NCI-H2081 treated with DMSO at 0.1 percent for 48 hours (cell line): ENCODE measurements around the gene TEX14.
"Not testable (repeated sequence)": the region's sequence is repeated elsewhere in the genome, so short reads cannot be mapped to it uniquely, and the experiment has no call there.

Experiments used
- DNase-seq: peaks from one replicate; lab custom pipeline; 2025; lab: John Stamatoyannopoulos, UW

TEX14 gene

GRCh38 chr17:58557981-58558380, 133.9 kb downstream of the TEX14 start:
- DNase-seq, result no peak

DNA sequence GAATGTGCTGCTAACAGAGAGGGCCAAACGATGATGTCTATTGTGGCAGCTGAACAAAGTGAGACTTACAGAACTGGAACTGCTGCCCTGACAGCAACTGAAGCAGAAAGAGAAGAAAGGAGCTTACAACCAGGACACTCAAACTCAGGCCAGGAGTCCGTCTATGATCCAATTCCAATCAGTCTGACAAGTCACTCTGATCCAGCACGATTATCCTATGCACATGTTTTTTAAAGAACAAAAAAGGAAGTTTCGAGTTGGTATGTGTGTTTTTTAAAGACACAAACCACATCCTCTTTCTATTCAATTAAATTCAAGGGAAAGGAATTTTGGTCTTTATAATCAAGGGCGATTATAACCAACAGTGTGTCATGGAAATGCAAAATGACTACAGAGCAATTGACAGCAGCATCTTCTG, 135.0 kb downstream of the TEX14 start:
- no peak for DNase-seq

DNA sequence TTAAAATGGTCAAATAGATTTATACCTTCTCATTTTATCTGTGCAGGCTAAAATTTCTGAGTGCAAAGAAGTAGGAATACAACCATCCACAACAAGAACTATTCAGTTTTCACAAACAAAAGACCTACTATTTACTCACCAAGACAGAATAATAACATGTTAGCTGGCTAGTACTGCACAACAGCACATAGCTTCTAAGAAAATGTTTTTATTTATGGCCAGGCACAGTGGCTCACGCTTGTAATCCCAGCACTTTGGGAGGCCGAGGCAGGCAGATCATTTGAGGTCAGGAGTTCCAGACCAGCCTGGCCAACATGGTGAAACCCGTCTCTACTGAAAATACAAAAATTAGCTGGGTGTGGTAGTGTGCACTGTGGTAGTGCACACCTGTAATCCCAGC, 136.7 kb downstream of the TEX14 start:
- DNase-seq, result not testable (repeated sequence)

DNA sequence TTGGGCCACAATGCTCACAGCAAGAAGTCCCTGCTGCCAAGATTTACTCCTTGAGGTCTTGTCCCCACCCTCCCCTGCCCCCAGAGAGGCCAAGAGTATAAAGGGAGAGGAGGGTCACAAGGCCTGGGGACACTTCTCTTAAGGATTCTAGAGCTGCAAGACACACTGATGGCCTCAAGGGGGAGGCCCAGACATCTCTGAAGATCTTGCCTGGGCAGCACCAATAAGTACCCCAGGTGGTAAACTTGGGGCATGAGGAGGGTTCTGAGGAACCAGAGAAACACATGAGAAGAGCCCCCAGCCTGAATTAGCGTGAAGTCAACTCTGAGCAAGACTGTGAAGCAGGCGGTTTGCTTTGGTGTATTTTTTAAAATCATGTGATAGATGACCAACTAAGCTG, 150.6 kb downstream of the TEX14 start:
- DNase-seq, result no peak

DNA sequence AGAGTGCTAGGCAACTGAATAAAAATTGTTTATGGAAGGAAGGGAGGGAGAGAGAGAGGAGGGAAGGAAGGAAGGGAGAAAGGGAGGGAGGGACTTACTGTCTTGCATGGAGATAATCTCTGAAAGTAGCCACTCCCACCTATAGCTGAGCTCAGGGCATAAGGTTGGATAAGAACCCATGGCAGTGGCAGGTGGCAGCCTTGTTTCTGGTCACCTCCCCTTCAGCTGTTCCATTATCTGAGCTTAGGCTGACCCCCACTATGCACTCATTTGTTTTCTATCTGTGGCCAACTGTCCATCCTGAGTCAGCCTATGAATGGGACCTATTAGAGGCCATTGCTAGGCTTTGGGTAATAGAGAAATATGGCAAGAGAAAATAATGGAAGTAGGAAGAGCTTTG, 152.1 kb downstream of the TEX14 start:
- DNase-seq, result no peak

DNA sequence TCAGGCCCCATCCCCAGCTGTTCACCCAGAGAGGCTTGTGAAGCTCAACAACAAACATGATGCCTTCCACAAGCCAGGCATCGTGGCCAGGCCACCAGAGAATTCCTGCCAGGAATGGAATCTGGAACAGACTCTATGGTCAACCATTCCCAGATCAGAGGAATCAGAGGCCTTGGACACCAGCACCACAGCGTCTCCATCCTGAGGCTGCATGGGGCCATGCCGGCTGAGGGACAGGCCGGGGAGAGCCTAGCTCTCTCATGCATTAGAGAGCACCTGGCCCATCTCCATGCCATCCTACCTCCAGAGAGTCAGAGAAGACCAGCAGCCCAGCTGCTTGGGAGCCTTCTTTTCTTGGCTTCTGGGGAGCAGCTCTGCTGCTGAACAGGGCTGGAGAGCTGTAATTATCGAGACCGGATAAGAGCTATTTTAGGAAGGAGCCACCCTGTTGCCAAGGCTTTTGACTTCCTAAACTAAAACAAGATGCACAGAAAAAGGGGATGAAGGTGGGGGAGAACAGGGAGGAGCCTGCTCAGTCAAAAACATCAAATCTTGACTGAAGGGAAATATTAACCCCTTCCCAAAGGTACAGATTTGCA, 152.9 kb downstream of the TEX14 start:
- DNase-seq, result no peak

DNA sequence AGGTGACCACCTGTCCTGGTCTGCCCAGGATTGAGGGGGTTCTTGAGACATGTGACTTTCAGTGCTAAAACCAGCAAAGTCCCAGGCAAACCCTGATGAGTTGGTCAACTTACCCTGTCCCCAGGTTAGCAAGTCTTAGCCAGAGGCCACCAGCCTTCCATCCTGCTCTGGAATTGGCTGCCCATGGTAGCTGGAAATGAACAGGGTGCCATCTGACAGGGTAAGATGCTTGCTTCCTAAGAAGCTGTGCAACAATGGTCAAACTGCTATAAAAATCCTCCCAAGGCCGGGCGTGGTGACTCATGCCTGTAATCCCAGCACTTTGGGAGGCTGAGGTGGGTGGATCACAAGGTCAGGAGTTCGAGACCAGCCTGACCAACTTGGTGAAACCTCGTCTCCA, 154.6 kb downstream of the TEX14 start:
- no peak for DNase-seq

DNA sequence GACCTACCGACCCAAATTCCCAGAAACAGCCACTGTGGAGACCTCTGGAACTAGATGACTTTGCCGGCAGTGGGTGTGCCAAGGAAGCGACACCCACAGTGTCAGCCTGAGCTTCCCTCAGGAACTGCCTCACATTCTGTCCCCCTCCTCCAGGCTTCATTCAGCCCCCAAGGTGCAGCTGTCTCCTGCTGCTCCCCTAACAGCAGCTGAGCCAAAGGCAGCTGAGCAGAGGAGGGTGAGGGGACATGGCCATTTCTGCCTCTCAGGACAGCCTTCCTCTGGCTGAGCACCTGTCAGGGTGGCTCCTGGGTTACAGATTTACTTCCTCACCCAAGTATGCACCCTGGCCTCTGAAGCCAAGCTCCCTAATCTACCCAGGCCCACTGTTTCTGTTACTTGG, 155.3 kb downstream of the TEX14 start:
- no peak for DNase-seq

DNA sequence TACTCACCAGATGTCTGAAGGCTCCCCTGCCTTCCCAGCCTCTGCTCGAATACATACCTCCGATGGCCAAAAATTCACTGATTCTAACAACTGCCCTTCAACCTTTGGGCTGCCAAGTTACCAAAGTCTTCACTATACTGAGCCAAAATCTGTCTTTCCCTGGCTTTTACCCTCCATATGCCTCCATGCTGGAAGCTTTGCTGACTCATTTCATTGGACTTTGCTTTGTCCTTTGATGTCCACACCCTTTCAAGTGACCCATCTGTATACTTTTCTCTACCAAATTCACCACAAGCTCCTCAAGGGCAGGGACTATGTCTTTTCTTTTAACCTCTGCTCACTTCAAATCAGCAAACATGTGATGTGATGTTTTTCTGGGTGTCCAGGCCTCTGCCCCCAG, 156.4 kb downstream of the TEX14 start:
- no peak for DNase-seq

DNA sequence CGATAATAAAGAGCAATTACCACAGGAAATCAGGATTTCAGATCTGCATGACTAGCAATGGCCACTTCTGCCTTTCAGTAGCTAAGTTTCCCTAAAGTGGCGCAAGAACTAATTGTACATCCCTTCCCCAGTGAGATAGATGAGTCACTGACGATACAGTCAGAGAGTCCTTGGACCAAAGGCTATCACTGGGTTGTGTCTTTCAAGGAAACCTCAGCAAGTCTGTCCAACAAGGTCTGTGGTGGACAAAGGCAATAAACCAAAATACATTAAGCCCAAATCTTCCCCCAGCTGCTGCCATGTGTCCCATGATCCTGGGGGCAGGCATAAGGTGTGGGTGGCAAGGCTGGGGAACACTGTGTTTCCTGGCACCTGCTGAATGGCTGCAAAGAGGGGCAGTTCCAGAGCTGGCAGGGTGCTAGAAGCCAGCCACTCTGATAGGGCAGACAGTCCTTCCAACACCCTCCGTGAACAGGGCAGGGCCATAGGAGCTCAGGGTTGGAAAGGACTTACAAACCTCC, 156.9 kb downstream of the TEX14 start:
- no peak for DNase-seq

DNA sequence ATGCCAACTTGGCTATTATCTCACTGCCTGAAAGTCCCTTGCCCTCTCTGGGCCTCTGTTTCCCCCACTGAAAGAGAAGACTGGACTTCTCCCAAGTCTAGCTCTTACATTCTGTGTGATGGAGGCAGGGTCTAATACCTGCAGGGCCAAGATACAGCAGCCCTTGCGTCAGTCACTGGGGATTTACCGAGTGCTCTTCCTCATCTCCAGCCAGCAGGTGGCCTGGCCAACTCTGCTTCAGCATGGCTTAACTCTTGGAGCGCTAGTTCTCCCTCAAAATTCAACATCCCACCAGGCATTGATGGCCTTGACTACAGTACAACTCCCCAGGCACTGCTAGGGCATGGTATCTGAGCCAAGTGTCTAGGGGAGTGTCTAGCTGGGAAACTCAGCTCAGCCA, 157.5 kb downstream of the TEX14 start:
- DNase-seq, result no peak

DNA sequence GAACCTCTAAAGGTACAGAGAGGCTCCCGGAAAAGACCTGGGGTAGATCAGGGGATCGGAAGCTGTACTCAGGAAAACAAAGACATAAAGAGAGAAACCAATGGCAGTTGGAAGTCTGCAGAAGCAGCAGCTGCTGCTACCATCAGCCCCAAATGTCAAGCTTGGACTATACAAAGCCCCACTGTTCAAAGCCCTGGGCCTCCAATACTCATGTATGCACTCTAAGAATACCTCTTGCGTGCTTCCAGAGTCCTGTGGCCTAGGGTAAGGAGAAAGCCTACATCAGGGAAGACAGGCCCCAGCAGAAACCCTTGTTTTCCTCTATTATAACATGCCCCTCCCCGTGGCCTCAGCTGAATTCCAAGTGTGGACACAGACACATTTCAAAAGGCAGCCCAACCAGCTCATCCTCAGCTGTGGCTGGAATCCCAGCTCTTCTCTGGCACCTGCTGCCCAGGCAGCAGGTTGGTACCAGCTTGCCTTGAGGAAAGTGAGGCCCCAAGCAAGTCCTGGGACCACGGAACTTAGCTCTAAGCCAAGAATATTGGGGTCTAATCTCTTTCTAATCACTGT, 158.1 kb downstream of the TEX14 start:
- no peak for DNase-seq

- no peak for DNase-seq
These were observed 159.3 kb downstream of the TEX14 start for GRCh38 chr17:58532555-58532951.

- DNase-seq, result no peak
These were observed 159.9 kb downstream of the TEX14 start for GRCh38 chr17:58531661-58532554.

DNA sequence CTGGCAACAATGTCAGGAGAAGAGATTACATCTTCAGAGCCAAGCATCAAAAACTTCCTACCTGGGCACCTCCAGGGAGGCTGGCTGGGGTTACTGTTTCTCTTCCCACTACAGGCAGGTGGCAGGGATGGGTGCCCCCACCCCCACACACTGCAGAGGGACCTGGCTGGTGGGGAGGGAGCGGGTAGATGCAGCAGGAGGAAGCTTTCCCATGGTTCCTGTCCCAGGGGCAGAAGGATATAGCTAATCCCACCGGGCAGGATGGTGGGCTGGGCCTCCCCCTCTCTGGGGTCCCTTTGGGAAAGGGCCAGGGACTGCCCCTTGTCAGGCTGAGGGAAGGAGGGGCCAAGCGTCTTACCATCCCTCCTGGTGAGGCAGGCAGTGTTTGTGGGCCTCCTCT, 160.7 kb downstream of the TEX14 start:
- DNase-seq, result no peak

DNA sequence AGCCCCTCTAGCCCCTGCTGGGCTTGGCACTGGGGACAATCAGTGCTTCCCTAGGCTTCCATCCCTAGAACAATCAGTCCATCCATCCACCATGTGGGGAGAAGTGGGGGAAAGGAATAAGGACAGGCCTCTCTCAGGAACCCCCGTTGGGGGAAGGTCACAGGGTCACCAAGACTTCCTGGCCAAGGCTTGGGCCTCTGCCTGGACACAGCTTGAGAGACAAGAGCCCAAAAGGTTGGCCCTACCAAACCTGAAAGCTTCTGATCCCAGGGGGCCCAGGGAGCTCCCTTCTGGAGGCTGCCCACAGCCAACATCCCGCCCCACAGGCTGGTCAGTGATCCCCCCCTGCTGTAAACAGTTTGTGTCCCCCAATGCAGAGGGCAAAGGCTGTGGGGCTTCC, 161.2 kb downstream of the TEX14 start:
- no peak for DNase-seq

DNA sequence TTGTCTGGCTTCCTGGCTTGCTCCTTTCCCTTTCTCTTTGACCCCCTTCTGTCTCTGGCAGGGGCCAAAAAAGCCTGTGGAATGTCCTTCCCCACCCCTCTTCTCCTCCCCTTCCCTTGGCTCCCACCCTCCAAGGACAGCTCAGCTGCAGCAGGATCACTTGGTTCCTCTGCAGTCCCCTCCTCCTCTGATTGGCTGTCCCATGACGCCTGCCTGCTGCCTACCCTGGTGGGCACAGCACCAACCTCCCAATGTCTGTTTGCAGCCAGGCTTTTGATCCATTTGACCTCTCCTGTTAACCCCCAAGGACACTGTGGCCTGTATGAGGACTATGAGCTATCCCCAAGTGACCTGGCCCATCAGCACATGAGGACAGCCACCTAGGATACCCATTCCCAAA, 162.6 kb downstream of the TEX14 start:
- no peak for DNase-seq

- DNase-seq, result no peak
These were observed 163.4 kb downstream of the TEX14 start for GRCh38 chr17:58528443-58528842.

- no peak for DNase-seq
These were observed 163.9 kb downstream of the TEX14 start for GRCh38 chr17:58527949-58528348.

DNA sequence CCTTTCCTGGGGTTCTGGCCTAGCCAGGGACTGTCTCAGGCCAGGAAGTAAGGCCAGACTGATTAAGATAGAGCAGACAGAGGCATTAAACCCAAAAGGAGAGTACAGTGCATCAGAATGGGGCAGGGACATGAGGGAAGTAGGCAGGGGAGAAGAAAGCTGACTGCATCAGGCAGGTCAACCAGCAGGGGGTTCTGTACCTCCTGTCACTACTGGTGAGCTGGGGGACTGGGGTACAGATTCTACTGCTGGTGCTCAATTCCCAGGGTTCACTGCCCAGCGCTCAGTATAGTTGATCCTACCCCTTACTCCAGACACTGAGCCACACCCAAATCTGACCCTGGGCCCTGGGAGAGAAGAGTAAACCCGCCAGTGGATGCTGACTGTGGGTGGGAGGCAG, 164.5 kb downstream of the TEX14 start:
- no peak for DNase-seq

- no peak for DNase-seq
These were observed 166.6 kb downstream of the TEX14 start for GRCh38 chr17:58525239-58525638.

DNA sequence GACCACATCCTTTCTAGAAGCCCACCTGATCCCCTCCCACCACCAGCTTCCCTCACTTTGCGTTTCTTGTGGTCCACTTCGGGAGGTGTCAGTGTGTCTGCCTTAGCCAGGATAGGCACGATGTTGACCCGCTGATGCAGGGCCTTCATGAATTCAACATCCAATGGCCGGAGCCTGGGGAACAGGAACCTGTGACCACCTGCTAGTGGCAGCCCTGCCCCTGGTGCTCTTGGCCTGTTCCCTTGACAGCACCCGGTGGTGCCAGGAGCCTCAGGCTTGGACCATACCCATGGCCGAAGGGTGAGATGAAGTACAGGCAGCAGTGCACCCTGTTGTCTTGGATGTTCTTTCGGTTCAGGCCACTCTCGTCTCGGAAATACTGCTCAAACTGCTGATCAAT, 170.2 kb downstream of the TEX14 start:
- DNase-seq, result no peak

GRCh38 chr17:58520843-58521430, 170.9 kb downstream of the TEX14 start:
- DNase-seq, result no peak
